GM12873 (cell line): ENCODE results near the gene BEND6.

Experiments
- CTCF ChIP-seq: IDR thresholded peaks from 2 replicates; pipeline ENCODE4 v1.5.1; 2012; ENCODE audit warnings: low read depth, mild to moderate bottlenecking, moderate library complexity, low read length, control low read depth; ENCODE audit not compliant: insufficient read depth; ENCODE audit errors: missing control alignments

Gene BEND6

GRCh38 chr6:56944661-56945060 lies 10.2 kb upstream of the BEND6 start:
- no peak for TF ChIP-seq CTCF

- TF ChIP-seq CTCF, result no peak
These were observed 8.5 kb upstream of the BEND6 start for GRCh38 chr6:56946368-56946767.

- no peak for TF ChIP-seq CTCF
These were observed 7.0 kb upstream of the BEND6 start for GRCh38 chr6:56947924-56948323.

DNA sequence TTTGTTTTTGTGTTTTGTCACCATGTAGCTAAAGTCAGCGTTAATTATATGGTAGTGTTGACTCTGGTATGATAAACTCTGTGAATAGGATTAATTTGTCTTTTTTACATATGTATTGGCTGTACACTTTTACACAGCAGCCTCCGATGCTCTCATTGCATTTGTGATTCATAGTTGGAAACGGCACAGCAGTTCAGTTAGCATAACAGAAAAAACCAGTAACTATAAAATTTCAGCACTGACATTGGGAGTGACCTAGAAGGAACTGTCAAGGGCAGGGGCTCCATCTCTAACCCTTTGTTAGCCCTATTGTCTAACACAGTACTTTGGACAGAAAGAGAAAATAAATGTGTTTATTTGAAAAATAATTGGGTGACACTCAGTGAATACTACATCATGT lies 5.6 kb upstream of the BEND6 start:
- TF ChIP-seq CTCF, result no peak

GRCh38 chr6:56949925-56950495 lies 4.9 kb upstream of the BEND6 start:
- TF ChIP-seq CTCF, result no peak

DNA sequence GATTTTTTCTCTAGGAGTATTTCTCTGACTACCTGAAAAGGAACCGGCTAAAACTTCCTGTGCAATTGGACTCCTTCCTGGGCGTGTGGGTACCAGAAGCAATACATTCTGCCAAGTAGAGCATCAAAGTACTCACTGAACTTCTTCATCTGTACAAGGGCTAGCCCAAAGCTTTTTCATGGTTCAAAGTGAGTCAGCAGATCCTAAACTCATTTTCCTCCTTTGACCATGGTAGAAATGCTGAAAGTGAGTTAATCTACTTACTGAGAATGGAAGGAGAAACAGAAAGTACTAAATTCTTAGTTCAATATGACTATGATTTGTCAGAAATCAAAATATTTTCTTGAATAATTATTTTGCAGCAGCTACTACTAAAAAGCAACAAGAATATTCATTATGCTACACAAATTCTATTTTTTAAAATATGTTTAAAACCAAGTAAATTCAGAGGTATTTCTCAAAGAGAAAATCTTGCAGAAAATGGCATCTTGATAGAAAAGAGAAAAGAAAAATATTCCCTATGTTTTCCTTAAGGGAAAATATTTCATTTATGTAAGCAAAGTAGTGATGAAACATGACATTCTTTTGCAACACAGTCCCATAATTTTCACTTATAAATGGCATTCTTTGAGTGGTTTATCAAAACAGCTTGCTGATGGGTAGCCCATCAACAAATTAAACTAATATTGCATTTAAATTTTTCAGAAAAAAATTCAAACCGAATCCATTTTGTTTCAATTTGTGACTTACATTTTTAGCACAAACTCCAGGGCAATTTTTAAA lies 3.7 kb upstream of the BEND6 start:
- TF ChIP-seq CTCF, result no peak

DNA sequence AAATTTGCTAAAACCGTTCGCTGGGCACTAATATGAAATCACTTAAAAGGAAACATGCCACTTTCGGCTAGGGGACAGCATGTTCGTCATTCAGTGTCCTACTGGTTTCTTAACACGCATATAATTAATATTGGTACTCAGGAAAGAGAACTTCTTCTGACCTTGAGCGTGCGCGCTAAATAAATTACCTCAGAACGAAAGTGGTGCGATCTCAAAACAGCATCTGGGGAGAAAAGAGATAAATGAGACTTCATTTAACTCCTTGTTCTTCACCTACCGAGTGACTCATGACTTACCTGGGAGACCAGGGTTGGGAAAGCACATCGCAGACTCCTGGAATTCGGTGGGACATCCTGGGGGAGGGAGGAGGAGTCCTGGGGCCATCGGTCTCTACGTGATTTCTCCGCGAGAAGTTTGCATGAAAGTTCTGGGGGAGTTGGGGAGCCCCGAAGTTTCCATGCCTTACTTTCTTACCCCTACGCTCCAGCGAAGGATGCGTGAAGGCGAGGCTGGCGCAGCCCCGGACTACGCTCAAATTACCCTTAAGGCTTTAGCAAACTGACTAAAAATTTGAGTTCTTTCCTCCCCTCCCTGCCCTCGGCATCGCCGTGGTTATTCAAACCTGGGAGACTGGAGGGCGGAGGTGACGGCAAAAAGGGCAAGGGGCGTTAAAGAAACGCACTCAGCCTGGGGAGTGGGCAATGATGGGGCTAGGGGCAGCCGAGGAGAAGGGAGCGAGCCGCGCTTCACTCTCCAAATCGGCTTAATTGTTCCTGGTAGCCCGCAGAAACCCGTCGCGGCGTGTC lies 1.1 kb upstream of the BEND6 start:
- TF ChIP-seq CTCF, result no peak
